ENCODE measurements around the gene COG4. TPM values are rescaled to one million over a fixed set of nuclear protein-coding genes. Genes with fewer than 3 reads are reported as not detected.

Gene COG4
- total RNA-seq = 10 to 100 TPM; 62.1 to 71.3 TPM

GRCh38 chr16:70523076-70523742 is at the start of gene COG4:
Gene COG4 (minus strand): TSS chr16:70523554. CDS start chr16:70523543, 11 bp downstream.
- Mint-ChIP-seq H3K36me3 (ENCODE audit: low read depth) (peaks cover 58% of the 10 kb centered on the region), H3K27me3 (ENCODE audit: low read depth) (no peaks in the 10 kb centered on the region), H3K9me3 (ENCODE audit: insufficient read depth) (no peaks in the 10 kb centered on the region), H3K4me1 (ENCODE audit: low read depth) (peaks cover 49% of the 10 kb centered on the region), H3K4me3 (peak within 1 kb of the TSS; percentile 98), H3K27ac (peak within 1 kb of the TSS; percentile 99)
- peak; percentile 76 for ATAC-seq
- ChIA-PET CTCF (interaction anchor here (0.5 to 5.0 kb wide), 8 partner anchors 9 to 271 kb away, joined by 3 to 50 read pairs (median 4); no protein-coding TSS in a partner anchor), POLR2A (interaction anchor here (0.6 to 3.2 kb wide), 13 partner anchors 13 to 278 kb away, joined by 3 to 21 read pairs (median 4); partner anchors contain the start of genes AARS1, DDX19A and EXOSC6)
- DNase-seq = peak; percentile 95

- Mint-ChIP-seq H3K4me3 (no peak overlapping the region), H3K27ac (no peak overlapping the region), H3K9me3 (ENCODE audit: insufficient read depth) (no peaks in the 10 kb centered on the region), H3K4me1 (ENCODE audit: low read depth) (peaks cover 26% of the 10 kb centered on the region), H3K27me3 (ENCODE audit: low read depth) (no peaks in the 10 kb centered on the region), H3K36me3 (ENCODE audit: low read depth) (peaks cover 71% of the 10 kb centered on the region)
- DNase-seq = no peak
- ATAC-seq = no peak
- CTCF ChIA-PET = no interaction called here
- POLR2A ChIA-PET = no interaction called here
Measured at GRCh38 chr16:70572926-70573270, 49.5 kb upstream of the COG4 start.

- no peaks in the 10 kb centered on the region for H3K27me3 Mint-ChIP-seq (ENCODE audit: low read depth)
- DNase-seq (no peak), ATAC-seq (no peak)
- H3K36me3 Mint-ChIP-seq (ENCODE audit: low read depth) = peaks cover 73% of the 10 kb centered on the region
- CTCF ChIA-PET = no interaction called here
- H3K9me3 Mint-ChIP-seq (ENCODE audit: insufficient read depth) = no peaks in the 10 kb centered on the region
- peak overlapping the region; percentile 40 for H3K27ac Mint-ChIP-seq
- peaks cover 26% of the 10 kb centered on the region for H3K4me1 Mint-ChIP-seq (ENCODE audit: low read depth)
- no peak overlapping the region for H3K4me3 Mint-ChIP-seq
- POLR2A ChIA-PET = no interaction called here
Measured at GRCh38 chr16:70572050-70572925, 48.9 kb upstream of the COG4 start.

GRCh38 chr16:70571623-70572022 is 48.3 kb upstream of the COG4 start:
- no peaks in the 10 kb centered on the region for H3K9me3 Mint-ChIP-seq (ENCODE audit: insufficient read depth)
- H3K4me1 Mint-ChIP-seq (ENCODE audit: low read depth) = peaks cover 26% of the 10 kb centered on the region
- peak overlapping the region; percentile 40 for H3K27ac Mint-ChIP-seq
- ATAC-seq = no peak
- H3K4me3 Mint-ChIP-seq = no peak overlapping the region
- no peak for DNase-seq
- peaks cover 80% of the 10 kb centered on the region for H3K36me3 Mint-ChIP-seq (ENCODE audit: low read depth)
- CTCF ChIA-PET = interaction anchor here (1.0 kb wide), 1 partner anchor 63 kb away, joined by 4 read pairs; no protein-coding TSS in a partner anchor
- POLR2A ChIA-PET = no interaction called here
- H3K27me3 Mint-ChIP-seq (ENCODE audit: low read depth) = no peaks in the 10 kb centered on the region

- Mint-ChIP-seq H3K27me3 (ENCODE audit: low read depth) (no peaks in the 10 kb centered on the region), H3K27ac (peak overlapping the region; percentile 49), H3K9me3 (ENCODE audit: insufficient read depth) (no peaks in the 10 kb centered on the region), H3K4me1 (ENCODE audit: low read depth) (peaks cover 22% of the 10 kb centered on the region), H3K4me3 (no peak overlapping the region), H3K36me3 (ENCODE audit: low read depth) (peaks cover 81% of the 10 kb centered on the region)
- ATAC-seq (no peak), DNase-seq (no peak)
- ChIA-PET POLR2A (no interaction called here), CTCF (interaction anchor here (1.0 kb wide), 1 partner anchor 62 kb away, joined by 4 read pairs; no protein-coding TSS in a partner anchor)
Measured at GRCh38 chr16:70570967-70571570, 47.7 kb upstream of the COG4 start.

- ChIA-PET POLR2A (interaction anchor here (1.0 kb wide), 2 partner anchors 9 to 12 kb away, joined by 3 to 4 read pairs; no protein-coding TSS in a partner anchor), CTCF (interaction anchor here (0.8 kb wide), 1 partner anchor 83 kb away, joined by 3 read pairs; no protein-coding TSS in a partner anchor)
- Mint-ChIP-seq H3K27ac (no peak overlapping the region), H3K9me3 (ENCODE audit: insufficient read depth) (no peaks in the 10 kb centered on the region), H3K27me3 (ENCODE audit: low read depth) (no peaks in the 10 kb centered on the region), H3K36me3 (ENCODE audit: low read depth) (peaks cover 84% of the 10 kb centered on the region), H3K4me1 (ENCODE audit: low read depth) (peaks cover 22% of the 10 kb centered on the region), H3K4me3 (no peak overlapping the region)
- DNase-seq (no peak), ATAC-seq (no peak)
Measured at GRCh38 chr16:70569752-70570151, 46.4 kb upstream of the COG4 start.

GRCh38 chr16:70568601-70569237 is 45.4 kb upstream of the COG4 start:
- Mint-ChIP-seq H3K27me3 (ENCODE audit: low read depth) (no peaks in the 10 kb centered on the region), H3K9me3 (ENCODE audit: insufficient read depth) (no peaks in the 10 kb centered on the region), H3K4me1 (ENCODE audit: low read depth) (peaks cover 22% of the 10 kb centered on the region), H3K36me3 (ENCODE audit: low read depth) (peaks cover 87% of the 10 kb centered on the region), H3K27ac (no peak overlapping the region), H3K4me3 (no peak overlapping the region)
- DNase-seq (no peak), ATAC-seq (no peak)
- CTCF ChIA-PET = interaction anchor here (0.8 to 1.4 kb wide), 3 partner anchors 28 to 203 kb away, joined by 3 read pairs; no protein-coding TSS in a partner anchor
- POLR2A ChIA-PET = interaction anchor here (1.0 to 1.6 kb wide), 3 partner anchors 10 to 11 kb away, joined by 3 to 4 read pairs (median 4); no protein-coding TSS in a partner anchor

- DNase-seq (no peak), ATAC-seq (no peak)
- no peak overlapping the region for H3K4me3 Mint-ChIP-seq
- H3K4me1 Mint-ChIP-seq (ENCODE audit: low read depth) = no peaks in the 10 kb centered on the region
- no peak overlapping the region for H3K27ac Mint-ChIP-seq
- POLR2A ChIA-PET = no interaction called here
- H3K36me3 Mint-ChIP-seq (ENCODE audit: low read depth) = peaks cover 84% of the 10 kb centered on the region
- CTCF ChIA-PET = interaction anchor here (1.2 kb wide), 1 partner anchor 56 kb away, joined by 4 read pairs; no protein-coding TSS in a partner anchor
- H3K27me3 Mint-ChIP-seq (ENCODE audit: low read depth) = no peaks in the 10 kb centered on the region
- no peaks in the 10 kb centered on the region for H3K9me3 Mint-ChIP-seq (ENCODE audit: insufficient read depth)
Measured at GRCh38 chr16:70565053-70565452, 41.7 kb upstream of the COG4 start.

GRCh38 chr16:70563636-70564035 is 40.3 kb upstream of the COG4 start:
- Mint-ChIP-seq H3K4me1 (ENCODE audit: low read depth) (no peaks in the 10 kb centered on the region), H3K4me3 (no peak overlapping the region), H3K36me3 (ENCODE audit: low read depth) (peaks cover 80% of the 10 kb centered on the region), H3K27ac (no peak overlapping the region), H3K27me3 (ENCODE audit: low read depth) (no peaks in the 10 kb centered on the region), H3K9me3 (ENCODE audit: insufficient read depth) (no peaks in the 10 kb centered on the region)
- DNase-seq (no peak), ATAC-seq (no peak)
- ChIA-PET POLR2A (no interaction called here), CTCF (no interaction called here)

GRCh38 chr16:70561623-70562022 is 38.3 kb upstream of the COG4 start:
- POLR2A ChIA-PET = no interaction called here
- Mint-ChIP-seq H3K36me3 (ENCODE audit: low read depth) (peaks cover 81% of the 10 kb centered on the region), H3K9me3 (ENCODE audit: insufficient read depth) (no peaks in the 10 kb centered on the region), H3K27ac (no peak overlapping the region), H3K27me3 (ENCODE audit: low read depth) (no peaks in the 10 kb centered on the region), H3K4me3 (no peak overlapping the region), H3K4me1 (ENCODE audit: low read depth) (no peaks in the 10 kb centered on the region)
- DNase-seq = no peak
- CTCF ChIA-PET = interaction anchor here (1.0 to 1.8 kb wide), 5 partner anchors 9 to 209 kb away, joined by 3 to 5 read pairs (median 3); no protein-coding TSS in a partner anchor
- no peak for ATAC-seq

GRCh38 chr16:70556063-70556462 is 32.7 kb upstream of the COG4 start:
- Mint-ChIP-seq H3K36me3 (ENCODE audit: low read depth) (peaks cover 75% of the 10 kb centered on the region), H3K4me3 (no peak overlapping the region), H3K27ac (no peak overlapping the region), H3K27me3 (ENCODE audit: low read depth) (no peaks in the 10 kb centered on the region), H3K4me1 (ENCODE audit: low read depth) (no peaks in the 10 kb centered on the region), H3K9me3 (ENCODE audit: insufficient read depth) (no peaks in the 10 kb centered on the region)
- CTCF ChIA-PET = interaction anchor here (1.5 kb wide), 1 partner anchor 216 kb away, joined by 9 read pairs; no protein-coding TSS in a partner anchor
- DNase-seq (no peak), ATAC-seq (no peak)
- POLR2A ChIA-PET = no interaction called here
